Left hindlimb (tissue), 1 donor: ENCODE results near the gene CCDC178.

Experiments
- DNase-seq: peaks from one replicate; pipeline ENCODE4 v3.0.0-alpha.2; 2018

Gene CCDC178

DNA sequence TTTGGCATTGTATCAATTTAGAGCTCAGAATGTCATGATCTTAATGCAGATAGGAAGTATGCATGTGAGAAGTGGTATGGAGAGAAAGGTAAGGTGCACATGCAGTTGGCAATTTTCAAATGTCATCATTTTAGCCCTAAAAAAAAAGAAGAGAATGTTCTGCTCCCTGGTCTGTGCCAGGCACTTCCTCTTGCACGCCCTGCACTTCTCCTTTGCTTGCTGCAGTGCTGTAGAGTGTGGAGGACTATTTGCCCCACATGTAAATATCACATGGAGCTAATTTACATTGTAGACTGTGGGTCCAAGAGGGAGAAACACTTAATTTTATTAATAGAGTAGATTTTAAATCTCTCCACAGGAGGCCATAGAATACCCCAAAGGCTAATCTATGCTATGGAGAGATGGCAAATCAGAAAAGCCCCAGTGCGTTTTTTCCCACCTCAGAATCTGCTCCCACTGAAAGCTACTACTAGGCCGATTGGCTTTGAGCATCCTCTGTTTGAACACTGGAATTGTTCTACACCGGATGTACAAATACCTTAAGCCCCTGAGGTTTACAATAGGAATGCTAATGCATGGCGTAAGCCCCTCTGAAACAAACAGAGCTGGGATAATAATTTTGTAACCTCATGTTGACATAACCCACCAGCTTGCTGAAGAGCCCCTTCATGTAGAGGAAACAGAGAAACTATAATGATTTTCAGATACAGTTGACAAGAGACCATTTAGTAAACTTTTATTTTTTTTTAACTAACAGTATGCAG, 530.5 kb downstream of the CCDC178 start:
- no peak for DNase-seq

DNA sequence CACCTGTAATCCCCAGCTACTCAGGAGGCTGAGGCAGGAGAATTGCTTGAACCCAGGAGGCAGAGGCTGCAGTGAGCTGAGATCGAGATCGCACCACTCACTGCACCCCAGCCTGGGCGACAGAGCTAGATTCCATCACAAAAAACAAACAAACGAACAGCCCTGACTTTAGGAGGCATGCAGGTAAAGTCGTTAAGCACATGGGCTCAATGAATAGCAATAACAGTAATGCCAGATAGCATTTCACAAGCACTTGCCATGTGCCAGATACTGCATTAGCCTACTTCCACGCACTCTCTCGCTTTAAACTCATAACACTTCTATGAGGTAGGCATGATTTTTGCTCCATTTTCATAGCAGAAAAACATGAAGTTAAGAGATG, 532.1 kb downstream of the CCDC178 start:
- DNase-seq, result no peak

GRCh38 chr18:32907648-32908423, 532.7 kb downstream of the CCDC178 start:
- DNase-seq, result no peak

- no peak for DNase-seq
Measured at GRCh38 chr18:32907311-32907585, 533.3 kb downstream of the CCDC178 start.

- no peak for DNase-seq
Measured at GRCh38 chr18:32906506-32907310, 533.8 kb downstream of the CCDC178 start.

DNA sequence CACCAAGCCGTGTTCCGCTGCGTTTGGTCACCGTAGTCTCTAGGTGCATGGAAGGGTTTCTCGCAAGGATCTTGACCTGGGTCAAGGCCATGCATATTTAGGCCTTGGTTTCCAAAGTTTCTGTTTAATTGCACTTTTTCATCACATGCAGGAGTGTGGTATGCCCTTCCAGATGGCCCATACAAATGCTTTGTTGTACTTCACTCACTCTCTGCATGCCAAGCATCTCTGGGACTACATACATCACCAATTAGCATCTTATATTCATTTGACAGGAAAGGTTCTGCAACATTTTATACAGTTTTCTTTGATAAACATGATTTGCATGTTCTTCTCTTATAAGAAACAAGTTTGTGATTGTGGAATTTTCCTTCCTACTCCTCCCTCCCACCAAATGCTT, 534.9 kb downstream of the CCDC178 start:
- no peak for DNase-seq

- DNase-seq, result no peak
Measured at GRCh38 chr18:32902568-32903330, 537.8 kb downstream of the CCDC178 start.

DNA sequence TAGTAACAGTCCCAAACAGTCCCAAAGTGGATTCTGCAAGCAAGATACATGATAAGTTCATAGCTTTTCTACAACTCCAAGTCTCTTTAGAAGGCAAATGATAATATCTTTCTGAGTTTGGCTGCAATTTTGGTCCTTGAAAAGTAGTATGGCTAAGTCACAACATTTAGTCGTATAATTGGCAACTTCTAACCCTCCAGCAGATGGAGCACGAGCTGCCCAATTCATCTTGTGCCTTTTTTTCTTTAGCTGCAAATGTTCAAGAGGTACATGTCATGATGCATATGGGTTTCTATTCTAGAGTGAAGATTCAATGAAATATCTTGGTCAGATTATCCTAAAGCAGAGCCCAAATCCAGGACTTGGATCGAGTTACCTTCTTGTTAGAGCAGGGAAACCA, 540.7 kb downstream of the CCDC178 start:
- no peak for DNase-seq

DNA sequence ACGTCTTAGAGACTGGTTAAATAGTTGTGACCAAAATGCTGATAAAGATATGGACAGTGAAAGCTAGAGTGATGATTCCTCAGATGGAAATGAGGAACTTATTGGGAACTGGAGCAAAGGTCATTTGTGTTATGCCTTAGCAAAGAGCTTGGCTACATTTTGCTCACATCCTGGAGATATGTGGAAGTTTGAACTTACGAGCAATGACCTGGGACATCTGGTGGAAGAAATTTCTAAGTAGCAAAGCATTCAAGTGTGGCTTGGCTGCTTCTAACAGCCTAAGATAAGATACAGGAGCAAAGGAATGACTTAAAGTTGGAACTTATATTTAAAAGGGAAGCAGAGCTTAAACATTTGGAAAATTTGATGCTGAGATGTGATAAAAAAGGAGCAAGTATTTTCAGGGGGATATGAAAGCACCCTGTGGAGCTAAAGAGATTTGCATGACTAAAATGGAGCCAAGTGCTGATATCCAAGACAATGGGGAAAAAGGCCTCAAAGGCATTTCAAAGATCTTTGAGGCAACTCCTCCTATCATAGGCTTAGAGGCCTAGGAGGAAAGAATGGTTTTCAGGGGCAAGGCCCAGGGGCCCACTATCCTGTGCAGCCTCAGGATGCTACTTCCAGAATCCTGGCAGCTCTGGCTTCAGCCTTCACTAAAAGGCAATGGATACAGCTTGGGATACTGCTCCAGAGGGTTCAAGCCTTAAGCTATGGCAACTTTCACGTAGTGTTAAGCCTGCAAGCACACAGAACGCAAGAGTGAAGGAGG, 543.6 kb downstream of the CCDC178 start:
- no peak for DNase-seq

DNA sequence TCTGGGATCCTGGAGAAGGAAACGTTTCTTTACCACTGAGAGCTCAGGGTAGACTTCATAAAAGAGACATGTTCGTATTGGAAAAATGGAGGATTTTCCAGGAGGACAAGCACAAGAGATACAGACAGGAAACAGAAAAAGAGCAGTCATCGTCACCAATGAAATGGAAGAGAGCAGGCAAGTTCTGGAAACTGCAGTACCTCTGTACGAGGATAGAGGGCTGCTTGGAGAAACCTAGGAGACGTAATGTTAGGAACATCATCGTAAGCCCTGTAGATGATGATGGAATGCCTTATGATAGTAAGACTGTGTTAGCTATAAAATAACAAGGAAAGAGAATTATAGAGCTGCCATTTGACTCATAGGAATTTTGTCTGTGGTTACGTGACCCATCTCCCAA, 546.6 kb downstream of the CCDC178 start:
- DNase-seq, result no peak

- DNase-seq, result no peak
Measured at GRCh38 chr18:32891797-32892196, 548.7 kb downstream of the CCDC178 start.

GRCh38 chr18:32891130-32891529, 549.4 kb downstream of the CCDC178 start:
- no peak for DNase-seq

DNA sequence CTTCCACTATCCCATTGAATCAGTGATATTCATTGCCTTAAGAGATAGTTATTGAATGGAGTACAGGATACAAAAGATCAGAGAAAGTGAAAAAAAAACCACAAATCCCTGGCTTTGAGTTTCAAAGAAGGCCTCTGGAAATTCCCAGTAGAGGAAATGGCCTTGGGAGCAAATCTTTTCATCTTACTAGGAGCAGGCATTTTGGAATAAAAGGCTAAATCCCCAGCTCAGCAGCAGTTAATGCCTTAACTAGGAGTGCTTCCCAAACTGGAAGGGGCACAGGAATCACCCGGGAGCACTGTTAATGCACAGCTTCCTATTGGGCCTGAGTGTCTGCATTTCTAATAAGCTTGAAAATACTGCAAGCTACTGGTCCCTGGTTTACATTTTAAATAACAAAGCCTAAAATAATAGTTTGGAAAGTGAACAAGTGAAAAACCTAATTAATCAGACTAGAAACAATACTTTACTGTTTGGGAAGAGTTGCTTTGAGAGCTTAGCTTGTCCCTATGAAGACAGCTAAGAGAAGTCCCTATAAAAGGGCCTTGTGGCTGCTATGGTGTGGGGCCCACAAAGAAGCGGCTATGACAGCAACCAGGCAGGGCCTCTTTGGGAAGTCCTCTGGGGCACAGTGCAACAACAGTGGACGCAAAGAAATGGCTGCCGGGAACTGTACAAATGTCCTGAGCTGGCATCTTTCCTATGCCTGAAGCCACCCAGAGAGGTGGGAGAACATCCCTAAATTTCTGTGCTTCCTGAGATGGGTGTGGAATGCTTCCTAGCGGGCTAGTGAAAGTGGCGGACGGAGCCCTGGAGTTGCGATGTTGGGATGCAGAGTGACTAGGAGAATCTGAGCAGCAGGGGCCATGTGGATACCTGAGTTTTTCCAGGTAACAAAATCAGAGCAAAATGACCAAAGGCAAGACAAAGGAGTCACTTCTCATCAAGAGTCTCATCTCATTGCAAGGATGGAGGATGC, 550.6 kb downstream of the CCDC178 start:
- no peak for DNase-seq

DNA sequence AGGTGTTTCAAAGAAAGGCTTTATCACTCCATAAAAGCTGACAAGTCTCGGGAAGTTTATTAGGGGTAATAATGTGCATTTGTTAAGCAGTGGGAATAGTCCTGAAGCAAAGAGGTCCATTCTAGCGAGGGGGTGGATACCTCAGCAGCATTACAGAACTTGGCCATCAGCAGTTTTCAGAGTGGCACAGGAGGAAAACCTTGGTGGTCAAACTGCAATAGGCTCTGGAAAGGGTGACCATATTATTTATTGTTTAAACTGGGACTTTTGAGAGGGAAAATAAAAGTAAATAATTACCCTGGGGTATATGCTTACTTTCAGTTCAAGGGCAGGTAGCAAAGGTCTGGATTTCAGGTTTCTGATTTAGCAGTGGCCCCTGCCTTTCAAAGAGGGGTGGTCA, 552.2 kb downstream of the CCDC178 start:
- DNase-seq, result no peak
